Stomach (tissue), 9 donors: ENCODE results near the gene ZMYND10. TPM values are rescaled to one million over a fixed set of nuclear protein-coding genes. Genes with fewer than 3 reads are reported as not detected.

Experiments used
- DNase-seq, 2 donors: peaks; one replicate each; pipeline versions ENCODE4 v3.0.0 to v3.0.0-alpha.2; 2013 to 2019
- H3K27ac ChIP-seq, 5 donors: fragments of 200-600 bp in 4 of 5; sonication (generic) in 4 of 5; one replicate each; pipeline ENCODE4 v1.5.1; 2013 to 2019; ENCODE audit warnings: mild to moderate bottlenecking in 1 of 5, moderate library complexity in 1 of 5
- H3K27me3 ChIP-seq, 3 donors: fragments of 200-600 bp; sonication (generic); one replicate each; pipeline ENCODE4 v1.5.1; 2017 to 2019; ENCODE audit warnings: mixed run types in 1 of 3
- H3K36me3 ChIP-seq, 4 donors: fragments of 200-600 bp; sonication (generic); 1 replicate in 3 of 4; 2 replicates in 1 of 4; pipeline ENCODE4 v1.5.1; 2016 to 2019
- H3K4me1 ChIP-seq, 4 donors: fragments of 200-600 bp; sonication (generic); one replicate each; pipeline ENCODE4 v1.5.1; 2016 to 2019
- H3K4me3 ChIP-seq, 4 donors: fragments of 200-600 bp; sonication (generic) in 3 of 4; one replicate each; pipeline ENCODE4 v1.5.1; 2016 to 2019; ENCODE audit warnings: mild to moderate bottlenecking in 1 of 4
- H3K9me3 ChIP-seq, 4 donors: fragments of 200-600 bp; sonication (generic); one replicate each; pipeline ENCODE4 v1.5.1; 2016 to 2019
- EP300 ChIP-seq: sonication (generic); formaldehyde crosslinking; IDR thresholded peaks from one replicate; pipeline ENCODE4 v1.6.1; 2017; ENCODE audit warnings: antibody characterized with exemption
- POLR2A ChIP-seq, 4 donors: fragments of 450-650 bp; IDR thresholded peaks; one replicate each; pipeline ENCODE4 v1.6.1; 2016; ENCODE audit warnings: antibody characterized with exemption in 4 of 4, control low read depth in 2 of 4, mild to moderate bottlenecking in 1 of 4, moderate library complexity in 1 of 4
- POLR2AphosphoS5 ChIP-seq, 3 donors: sonication (generic); formaldehyde crosslinking; IDR thresholded peaks; one replicate each; pipeline ENCODE4 v1.6.1; 2016; ENCODE audit warnings: antibody characterized with exemption in 3 of 3
- WGBS, 5 donors: extraction: QIAGEN DNeasy Blood & Tissue Kit in 3 of 5; methylation state at CpG; one replicate each; pipeline versions ENCODE4 v1.1.5 to v1.1.7; 2013 to 2018; 5-methylcytosine and 5-hydroxymethylcytosine counted together
- intact Hi-C: fragments of 100-400 bp; cut with DNase I; formaldehyde crosslinking; loops from one replicate; pipeline ENCODE4 v1.15.1; 2023; ENCODE audit warnings: low total_unique reads
- polyA plus RNA-seq, 3 donors: library from polyadenylated mRNA; stranded (reverse); fragments of 200-250 nt; gene quantifications; one replicate each; pipeline ENCODE4 v1.2.3, GENCODE V29; 2013
- total RNA-seq, 5 donors: library from RNA; depleted of rRNA; stranded (reverse); fragments of >200 nt; gene quantifications; one replicate each; pipeline versions ENCODE4 v1.1.0 to v1.2.3, GENCODE V29; 2014 to 2016
- TF ChIP-seq, protein P1 (sequence below), 7 experiments: fragments of 450-650 bp in 4 of 7; fragments of 200-600 bp in 3 of 7; sonication (generic) in 3 of 7; IDR thresholded peaks; one replicate each; pipeline ENCODE4 v1.5.1; 2016 to 2019; ENCODE audit warnings: antibody characterized with exemption in 7 of 7, control low read depth in 2 of 7, mild to moderate bottlenecking in 1 of 7
- donor health status: healthy with polysubstance abuse.
- donor health status: Bipolar disorder and iron deficiency.
- donor health status: healthy.

The ZMYND10 gene
- total and polyA plus RNA-seq, 8 donors, result 0.87 to 61.4 (median 0.92) TPM; not detected in 1

DNA sequence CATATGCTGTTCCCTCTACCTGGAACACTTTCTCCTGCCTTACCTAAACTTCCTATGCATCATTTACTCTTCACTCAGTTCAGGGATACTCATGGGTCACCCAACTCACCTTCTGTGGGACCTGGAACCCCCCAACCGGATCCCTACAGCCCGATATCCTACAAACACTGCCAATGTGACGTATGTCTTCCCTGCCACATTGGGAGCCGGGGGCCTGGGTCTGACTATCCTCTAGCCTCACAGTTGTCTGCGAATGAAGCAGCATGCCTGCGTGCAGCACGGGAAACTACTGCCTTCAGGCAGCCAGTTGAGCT lies 4.6 kb upstream of the ZMYND10 start:
- no peak for TF ChIP-seq POLR2AphosphoS5 (IDR thresholded peaks at IDR 0.05)
- no peak for TF ChIP-seq POLR2A (IDR thresholded peaks at IDR 0.05)
- TF ChIP-seq, protein P1, sequence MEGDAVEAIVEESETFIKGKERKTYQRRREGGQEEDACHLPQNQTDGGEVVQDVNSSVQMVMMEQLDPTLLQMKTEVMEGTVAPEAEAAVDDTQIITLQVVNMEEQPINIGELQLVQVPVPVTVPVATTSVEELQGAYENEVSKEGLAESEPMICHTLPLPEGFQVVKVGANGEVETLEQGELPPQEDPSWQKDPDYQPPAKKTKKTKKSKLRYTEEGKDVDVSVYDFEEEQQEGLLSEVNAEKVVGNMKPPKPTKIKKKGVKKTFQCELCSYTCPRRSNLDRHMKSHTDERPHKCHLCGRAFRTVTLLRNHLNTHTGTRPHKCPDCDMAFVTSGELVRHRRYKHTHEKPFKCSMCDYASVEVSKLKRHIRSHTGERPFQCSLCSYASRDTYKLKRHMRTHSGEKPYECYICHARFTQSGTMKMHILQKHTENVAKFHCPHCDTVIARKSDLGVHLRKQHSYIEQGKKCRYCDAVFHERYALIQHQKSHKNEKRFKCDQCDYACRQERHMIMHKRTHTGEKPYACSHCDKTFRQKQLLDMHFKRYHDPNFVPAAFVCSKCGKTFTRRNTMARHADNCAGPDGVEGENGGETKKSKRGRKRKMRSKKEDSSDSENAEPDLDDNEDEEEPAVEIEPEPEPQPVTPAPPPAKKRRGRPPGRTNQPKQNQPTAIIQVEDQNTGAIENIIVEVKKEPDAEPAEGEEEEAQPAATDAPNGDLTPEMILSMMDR (IDR thresholded peaks at IDR 0.05), result no peak
- no peak for TF ChIP-seq EP300
- Histone ChIP-seq H3K4me3 (peak overlapping the region; percentile 59 to 77 (median 70)), H3K27me3 (no peaks in the 10 kb centered on the region), H3K36me3 (peaks cover 33 to 46% (median 40%) of the 10 kb centered on the region in 4 donors), H3K27ac (peak overlapping the region; percentile 90 to 97 (median 92)), H3K4me1 (peaks cover 38 to 91% (median 76%) of the 10 kb centered on the region in 4 donors), H3K9me3 (no peaks in the 10 kb centered on the region)
- DNase-seq, result no peak
- 2 to 9% (median 3%) methylated on average over 7 of the region's 7 CpGs for WGBS, 5 donors
- intact Hi-C loops, result no loop called here

DNA sequence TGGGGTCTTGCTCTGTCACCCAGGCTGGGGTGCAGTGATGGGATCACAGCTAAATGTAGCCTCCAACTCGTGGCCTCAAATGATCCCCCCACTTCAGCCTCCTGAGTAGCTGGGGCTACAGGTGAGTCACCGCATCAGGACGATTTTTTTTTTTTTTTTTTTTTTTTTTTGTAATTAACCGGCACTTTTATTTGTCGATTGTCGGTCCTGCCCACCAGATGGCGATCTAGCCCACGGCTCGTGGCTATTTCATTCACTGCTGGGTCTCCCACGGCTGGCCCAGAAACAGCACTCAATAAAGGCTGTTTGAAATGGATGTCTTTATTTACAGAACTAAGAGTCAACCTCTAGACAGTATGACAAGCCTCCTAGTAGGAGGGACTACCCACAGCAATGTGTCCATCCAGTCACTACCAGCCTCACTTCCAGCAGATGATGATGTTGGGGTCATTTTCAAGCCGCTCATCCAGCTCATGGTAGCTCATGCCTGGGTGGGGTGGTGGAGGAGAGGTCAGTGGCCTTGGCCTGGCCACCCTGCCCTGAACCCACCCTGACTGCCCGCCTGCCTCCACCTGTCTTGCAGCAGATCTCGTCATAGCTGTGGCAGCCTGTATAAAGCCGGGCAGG lies 1.8 kb upstream of the ZMYND10 start:
- TF ChIP-seq, protein P1 (IDR thresholded peaks at IDR 0.05), result peak in 5 of 7 experiments; percentile 29 to 56 (median 48)
- TF ChIP-seq EP300 (no peak), POLR2AphosphoS5 (IDR thresholded peaks at IDR 0.05) (peak in 1 of 3 donors; percentile 8), POLR2A (IDR thresholded peaks at IDR 0.05) (no peak)
- Histone ChIP-seq H3K27ac (peak overlapping the region in 4 of 5 donors; percentile 17 to 60 (median 31)), H3K27me3 (no peaks in the 10 kb centered on the region), H3K36me3 (peaks cover 12 to 20% (median 15%) of the 10 kb centered on the region in 4 donors), H3K9me3 (no peaks in the 10 kb centered on the region), H3K4me3 (no peak overlapping the region), H3K4me1 (peaks cover 35 to 72% (median 62%) of the 10 kb centered on the region in 4 donors)
- 17 to 26% (median 25%) methylated on average over 12 to 14 of the region's 14 CpGs for WGBS, 5 donors
- DNase-seq, result peak; percentile 77 to 93
- intact Hi-C loops, result no loop called here

DNA sequence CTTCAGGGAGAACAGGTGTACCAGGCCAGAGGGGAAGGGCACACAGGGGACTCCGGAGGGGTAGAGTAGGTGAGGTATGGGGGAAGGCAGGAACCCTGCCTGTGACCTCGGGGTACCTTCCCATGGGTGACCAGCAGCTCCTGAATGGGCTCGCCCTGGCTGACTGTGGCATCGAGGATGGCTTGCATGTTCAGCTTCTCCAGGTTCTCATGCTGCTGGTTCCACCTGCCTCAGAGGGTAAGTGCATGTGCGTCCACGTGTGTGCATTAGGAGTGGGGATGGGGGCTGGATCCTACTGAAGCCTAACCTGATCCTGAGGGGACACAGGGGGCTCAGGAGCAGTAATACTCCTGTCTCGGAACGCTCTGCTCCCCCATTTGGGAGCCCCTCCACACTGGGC lies 524 bp downstream of the ZMYND10 start:
- H3K4me1 ChIP-seq, result peaks cover 37 to 76% (median 62%) of the 10 kb centered on the region in 4 donors
- intact Hi-C loops, result no loop called here
- peak overlapping the region in 1 of 5 donors; percentile 40 for H3K27ac ChIP-seq
- H3K9me3 ChIP-seq, result no peaks in the 10 kb centered on the region
- H3K36me3 ChIP-seq, result peaks cover 12 to 20% (median 15%) of the 10 kb centered on the region in 4 donors
- peak overlapping the region; percentile 30 to 49 (median 42) for H3K4me3 ChIP-seq
- 66 to 77% (median 70%) methylated on average over 6 to 8 of the region's 8 CpGs for WGBS, 5 donors
- TF ChIP-seq, protein P1 (IDR thresholded peaks at IDR 0.05), result no peak
- TF ChIP-seq POLR2A (IDR thresholded peaks at IDR 0.05) (no peak), POLR2AphosphoS5 (IDR thresholded peaks at IDR 0.05) (no peak), EP300 (no peak)
- H3K27me3 ChIP-seq, result no peaks in the 10 kb centered on the region
- no peak for DNase-seq

DNA sequence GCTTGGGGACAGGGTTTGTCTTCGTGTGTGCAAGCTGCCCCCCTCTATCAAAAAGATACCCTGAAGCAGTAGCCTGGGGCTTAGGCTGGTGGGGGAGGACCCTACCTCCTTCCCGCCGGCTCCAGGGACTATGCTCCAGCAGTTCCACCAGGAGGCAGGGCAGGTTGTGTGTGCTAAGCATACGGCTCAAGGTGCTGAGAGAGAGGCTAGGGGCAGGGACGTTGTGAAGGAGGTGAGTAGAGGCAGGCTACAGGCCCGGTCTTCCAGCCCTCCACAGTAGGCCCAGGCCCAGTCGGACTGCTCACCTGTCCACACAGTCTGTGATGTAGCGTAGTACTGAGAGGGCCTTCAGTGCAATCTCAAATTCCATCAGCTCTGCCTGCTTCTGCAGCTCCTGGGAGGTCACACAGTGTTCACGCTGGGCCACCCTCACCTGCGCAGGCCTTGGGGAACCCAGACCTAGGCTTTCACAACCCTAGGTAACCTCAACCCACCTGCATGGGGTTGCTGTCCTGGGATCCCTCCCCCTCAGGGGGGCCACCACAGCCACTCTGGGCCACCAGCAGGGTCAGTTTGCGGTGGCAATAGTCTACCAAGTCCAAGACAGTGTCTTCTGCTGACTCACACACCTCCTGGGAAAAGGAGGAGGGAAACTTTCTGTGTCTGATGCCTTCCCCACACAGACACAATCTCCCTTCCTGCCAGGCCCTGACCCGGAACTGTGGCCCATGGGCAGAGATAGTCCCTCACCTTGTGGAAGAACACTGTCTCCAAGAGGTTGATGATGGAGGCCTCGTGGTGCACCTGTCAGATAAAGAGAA lies 2.5 kb downstream of the ZMYND10 start:
- 75 to 89% (median 83%) methylated on average over 12 to 13 of the region's 13 CpGs for WGBS, 5 donors
- Histone ChIP-seq H3K36me3 (peaks cover 6 to 7% (median 6%) of the 10 kb centered on the region in 4 donors), H3K4me1 (peaks cover 37 to 78% (median 65%) of the 10 kb centered on the region in 4 donors), H3K27me3 (no peaks in the 10 kb centered on the region), H3K27ac (no peak overlapping the region), H3K4me3 (no peak overlapping the region), H3K9me3 (no peaks in the 10 kb centered on the region)
- no peak for TF ChIP-seq POLR2AphosphoS5 (IDR thresholded peaks at IDR 0.05)
- no peak for TF ChIP-seq EP300
- no peak for TF ChIP-seq POLR2A (IDR thresholded peaks at IDR 0.05)
- TF ChIP-seq, protein P1 (IDR thresholded peaks at IDR 0.05), result no peak
- no peak for DNase-seq
- intact Hi-C loops, result no loop called here
